Retinal pigment epithelial cell (primary cell): Measurements from ENCODE around the gene FNDC3B.

Experiments used
- DNase-seq: peaks from one replicate; pipeline ENCODE4 v3.0.0-alpha.2; 2010; ENCODE audit warnings: low read depth
- H3K4me3 ChIP-seq: 2 replicates; pipeline ENCODE4 v1.5.1; 2011; ENCODE audit warnings: mild to moderate bottlenecking, low read length, control low read depth, moderate library complexity
- TF ChIP-seq, protein P1 (sequence below): conservative IDR thresholded peaks from 2 replicates; pipeline ENCODE4 v1.5.1; 2011; ENCODE audit warnings: low read depth, low read length, control low read depth, inconsistent platforms

FNDC3B gene

DNA sequence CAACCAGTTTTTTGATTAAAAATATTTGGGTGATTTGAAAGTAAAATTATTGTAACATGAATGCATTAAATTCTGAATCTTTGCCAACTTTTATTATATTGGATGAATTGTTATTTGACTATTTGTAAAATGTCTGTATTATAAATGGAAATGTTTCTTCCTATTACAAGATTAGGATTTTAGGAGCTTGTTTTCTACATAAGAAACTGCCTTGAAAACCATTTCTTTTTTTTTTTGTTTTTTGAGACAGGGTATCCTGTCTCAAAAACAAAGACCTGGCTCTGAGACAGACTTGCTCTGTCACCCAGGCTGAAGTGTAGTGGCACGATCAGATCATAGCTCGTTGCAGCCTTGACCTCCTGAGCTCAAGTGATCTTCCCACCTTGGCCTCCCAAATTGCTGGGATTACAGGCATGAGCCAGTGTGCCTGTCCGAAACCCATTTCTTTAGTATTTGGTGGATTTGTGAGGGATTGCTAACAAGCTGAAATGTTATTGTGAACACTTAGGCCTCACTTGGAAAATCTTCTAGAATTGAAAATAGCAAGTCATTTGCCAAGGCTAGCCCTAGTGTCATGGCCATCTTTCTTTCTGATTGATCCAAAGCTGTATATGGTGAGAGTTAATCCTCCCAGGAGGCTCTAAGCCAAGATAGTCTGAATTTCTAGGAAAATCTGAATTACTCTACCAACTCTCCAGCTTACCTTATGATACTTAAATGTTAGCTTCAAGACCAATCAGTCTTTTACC lies 100.3 kb downstream of the FNDC3B start:
- TF ChIP-seq, protein P1, sequence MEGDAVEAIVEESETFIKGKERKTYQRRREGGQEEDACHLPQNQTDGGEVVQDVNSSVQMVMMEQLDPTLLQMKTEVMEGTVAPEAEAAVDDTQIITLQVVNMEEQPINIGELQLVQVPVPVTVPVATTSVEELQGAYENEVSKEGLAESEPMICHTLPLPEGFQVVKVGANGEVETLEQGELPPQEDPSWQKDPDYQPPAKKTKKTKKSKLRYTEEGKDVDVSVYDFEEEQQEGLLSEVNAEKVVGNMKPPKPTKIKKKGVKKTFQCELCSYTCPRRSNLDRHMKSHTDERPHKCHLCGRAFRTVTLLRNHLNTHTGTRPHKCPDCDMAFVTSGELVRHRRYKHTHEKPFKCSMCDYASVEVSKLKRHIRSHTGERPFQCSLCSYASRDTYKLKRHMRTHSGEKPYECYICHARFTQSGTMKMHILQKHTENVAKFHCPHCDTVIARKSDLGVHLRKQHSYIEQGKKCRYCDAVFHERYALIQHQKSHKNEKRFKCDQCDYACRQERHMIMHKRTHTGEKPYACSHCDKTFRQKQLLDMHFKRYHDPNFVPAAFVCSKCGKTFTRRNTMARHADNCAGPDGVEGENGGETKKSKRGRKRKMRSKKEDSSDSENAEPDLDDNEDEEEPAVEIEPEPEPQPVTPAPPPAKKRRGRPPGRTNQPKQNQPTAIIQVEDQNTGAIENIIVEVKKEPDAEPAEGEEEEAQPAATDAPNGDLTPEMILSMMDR = no peak
- no peak overlapping the region for H3K4me3 ChIP-seq
- no peak for DNase-seq

DNA sequence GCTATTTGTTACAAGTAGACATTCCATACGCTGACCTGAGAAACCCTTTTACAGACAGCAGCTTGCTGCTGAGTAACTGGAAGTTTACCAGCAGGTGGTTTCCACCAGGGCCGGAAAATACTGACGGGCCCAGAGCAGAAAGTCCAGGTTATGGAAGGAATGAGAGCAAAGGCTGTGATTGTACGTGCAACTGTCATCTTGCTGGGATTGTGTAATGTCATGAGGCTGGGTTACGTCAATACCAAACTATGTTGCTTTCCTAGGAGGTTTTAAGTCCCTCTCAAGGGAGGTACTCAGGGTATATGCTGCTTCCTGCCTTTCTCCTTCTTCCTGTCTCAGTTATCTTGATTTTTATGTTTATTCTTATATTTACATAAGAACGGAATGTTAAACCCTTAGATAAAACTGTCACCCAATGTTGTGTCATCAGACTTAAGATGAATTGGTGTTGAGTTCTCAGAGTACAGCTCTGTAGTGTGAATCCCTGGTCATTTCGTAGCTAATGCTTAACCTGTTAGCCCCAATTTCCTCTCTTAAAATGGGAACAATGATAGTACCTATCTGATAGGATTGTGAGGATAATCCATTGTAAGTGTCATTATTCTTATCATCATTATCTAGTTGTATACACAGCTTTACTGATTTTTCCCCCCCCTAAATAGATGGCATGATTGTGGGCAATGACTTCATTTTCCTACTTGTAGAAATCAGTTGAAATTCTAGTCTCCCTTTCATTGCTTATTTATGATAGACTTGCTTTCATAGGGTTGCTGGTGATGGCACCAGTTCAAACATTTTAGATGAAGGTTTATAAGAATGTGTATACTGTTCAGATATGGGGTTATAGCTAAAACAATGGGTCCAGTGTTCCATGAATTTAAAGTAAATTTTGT lies 101.4 kb downstream of the FNDC3B start:
- peak; percentile 98 for DNase-seq
- no peak overlapping the region for H3K4me3 ChIP-seq
- TF ChIP-seq, protein P1 = peak; percentile 24

DNA sequence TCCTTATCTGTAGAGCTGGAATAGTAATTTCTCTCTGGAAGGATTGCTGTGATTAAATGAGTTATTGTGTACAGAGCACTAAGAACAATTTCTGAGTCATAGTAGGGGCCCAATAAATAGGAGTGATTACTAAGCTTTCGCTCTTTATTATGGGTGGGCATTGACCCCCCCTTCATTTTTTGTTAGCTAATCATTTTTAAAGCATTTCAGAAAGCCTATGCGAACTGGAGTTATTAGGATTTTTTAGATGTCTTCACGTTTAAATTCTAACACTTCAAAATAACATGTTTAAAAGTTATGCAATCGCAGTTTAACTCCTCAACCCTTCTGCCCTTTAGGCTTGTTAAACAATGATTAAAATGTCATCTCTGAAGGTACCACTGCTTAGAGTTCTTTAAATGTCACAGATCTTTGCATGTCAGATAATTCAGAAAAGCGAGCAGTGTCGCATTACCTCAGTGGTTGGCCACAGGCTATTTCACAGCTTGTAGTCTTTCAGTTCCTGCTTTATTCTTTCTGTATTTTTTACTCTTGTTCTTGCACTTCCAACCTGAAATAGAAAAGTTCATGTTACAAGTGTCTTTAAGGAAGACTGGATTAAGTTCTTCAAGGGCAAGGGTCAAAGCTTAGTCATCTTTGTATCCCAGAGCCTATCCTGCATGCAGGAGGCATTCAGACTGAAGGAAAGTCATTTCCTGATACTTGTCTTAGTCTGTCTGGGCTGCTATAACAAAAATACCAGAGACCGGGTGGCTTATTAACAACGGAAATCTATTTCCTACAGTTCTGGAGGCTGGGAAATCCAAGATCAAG lies 102.9 kb downstream of the FNDC3B start:
- TF ChIP-seq, protein P1 = no peak
- H3K4me3 ChIP-seq = no peak overlapping the region
- DNase-seq = no peak

DNA sequence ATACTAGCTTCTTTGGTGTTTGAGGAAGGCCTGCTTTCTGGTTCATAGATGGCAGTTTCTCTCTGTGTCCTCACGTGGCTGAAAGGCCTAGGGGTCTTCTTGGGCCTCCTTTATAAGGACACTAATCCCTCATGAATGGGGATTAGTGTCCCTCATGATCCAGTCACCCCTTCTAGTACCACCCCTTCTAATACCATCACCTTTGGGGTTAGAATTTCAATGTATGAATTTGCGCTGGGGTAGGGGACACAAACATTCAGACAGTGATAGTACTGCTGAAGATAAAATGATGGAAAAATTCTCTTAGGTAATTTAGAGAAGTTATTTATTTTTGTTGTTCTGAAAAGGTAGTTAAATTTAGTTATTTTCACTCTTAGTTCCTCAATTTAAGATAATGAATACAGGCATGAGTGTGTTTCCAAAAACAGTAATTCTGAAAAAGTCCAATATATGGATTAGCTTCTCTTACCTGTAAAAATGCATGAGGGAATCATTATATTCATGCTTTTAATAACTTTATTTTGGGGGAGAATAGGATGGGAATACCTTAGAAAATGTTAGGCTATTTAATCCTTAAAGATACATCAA lies 103.6 kb downstream of the FNDC3B start:
- TF ChIP-seq, protein P1 = no peak
- no peak for DNase-seq
- no peak overlapping the region for H3K4me3 ChIP-seq

DNA sequence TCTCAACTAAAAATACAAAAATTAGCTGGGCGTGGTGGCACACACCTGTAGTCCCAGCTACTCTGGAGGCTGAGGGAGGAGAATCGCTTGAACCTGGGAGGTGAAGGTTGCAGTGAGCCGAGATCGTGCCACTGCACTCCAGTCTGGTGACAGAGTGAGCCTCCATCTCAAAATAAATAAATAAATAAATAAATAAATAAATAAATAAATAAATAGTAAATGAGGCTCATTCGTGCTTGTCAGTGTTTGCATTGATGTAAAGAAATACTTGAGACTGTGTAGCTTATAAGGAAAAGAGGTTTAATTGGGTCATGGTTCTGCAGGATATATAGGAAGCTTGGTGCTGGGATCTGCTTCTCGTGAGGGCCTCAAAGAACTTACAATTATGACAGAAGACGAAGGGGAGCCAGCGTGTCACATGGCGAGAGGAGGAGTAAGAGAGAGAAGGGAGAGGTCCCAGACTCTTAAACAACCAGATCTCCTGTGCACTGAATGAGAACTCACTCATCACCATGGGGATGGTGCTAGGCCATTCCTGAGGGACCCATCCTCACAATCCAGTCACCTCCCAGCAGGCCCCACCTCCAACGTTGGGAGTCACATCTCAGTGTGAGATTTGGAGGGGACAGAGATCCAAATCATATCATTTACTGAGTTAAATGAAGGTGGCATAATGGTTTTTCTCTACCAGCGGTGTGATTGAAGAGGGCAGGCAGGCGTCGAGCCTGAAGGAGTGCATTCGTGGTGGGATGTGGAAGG lies 104.5 kb downstream of the FNDC3B start:
- no peak overlapping the region for H3K4me3 ChIP-seq
- TF ChIP-seq, protein P1 = no peak
- DNase-seq = no peak

DNA sequence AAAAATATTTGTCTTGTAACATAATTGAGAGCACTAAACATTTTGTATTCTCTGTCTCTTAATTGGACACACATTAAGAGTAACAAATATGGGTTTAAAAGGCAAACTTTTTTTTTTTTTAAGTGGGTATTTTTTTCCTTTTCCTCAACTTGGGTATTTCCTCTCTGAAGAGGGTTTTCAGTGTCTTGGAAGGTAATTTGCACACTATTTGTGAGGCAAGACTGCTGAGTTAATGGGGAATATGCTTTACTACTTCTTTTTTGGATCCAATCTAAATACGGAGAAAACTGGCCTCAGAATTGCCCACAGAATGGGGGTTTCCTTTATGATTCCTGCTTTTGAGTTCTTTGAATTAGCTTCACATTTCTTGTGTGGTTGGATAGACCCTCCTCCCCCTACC lies 105.2 kb downstream of the FNDC3B start:
- TF ChIP-seq, protein P1 = no peak
- H3K4me3 ChIP-seq = no peak overlapping the region
- DNase-seq = no peak
